SJCRH30 (cell line): Measurements from ENCODE around the gene PAX9. TPM values are rescaled to one million over a fixed set of nuclear protein-coding genes. Genes with fewer than 3 reads are reported as not detected.

Experiments used
- DNase-seq, 2 experiments: peaks; one replicate each; pipeline ENCODE4 v3.0.0-alpha.2; 2015 to 2020
- H3K27ac ChIP-seq: fragments of 250-450 bp; sonication (Bioruptor Pico); 2 replicates; pipeline ENCODE4 v1.5.1; 2020; ENCODE audit warnings: mild to moderate bottlenecking, moderate library complexity
- H3K27me3 ChIP-seq: fragments of 250-450 bp; sonication (Bioruptor Pico); 2 replicates; pipeline ENCODE4 v1.5.1; 2020; ENCODE audit warnings: mild to moderate bottlenecking, moderate library complexity
- H3K36me3 ChIP-seq: fragments of 250-450 bp; sonication (Bioruptor Pico); 2 replicates; pipeline ENCODE4 v1.5.1; 2020; ENCODE audit warnings: mild to moderate bottlenecking, moderate library complexity
- H3K4me1 ChIP-seq: fragments of 250-450 bp; sonication (Bioruptor Pico); 2 replicates; pipeline ENCODE4 v1.5.1; 2020; ENCODE audit warnings: mild to moderate bottlenecking, moderate library complexity
- H3K4me3 ChIP-seq: fragments of 250-450 bp; sonication (Bioruptor Pico); 2 replicates; pipeline ENCODE4 v1.5.1; 2020; ENCODE audit warnings: mild to moderate bottlenecking, moderate library complexity
- H3K9me3 ChIP-seq: fragments of 250-450 bp; sonication (Bioruptor Pico); replicated peaks from 2 replicates; pipeline ENCODE4 v1.5.1; 2020; ENCODE audit warnings: mild to moderate bottlenecking, moderate library complexity
- total RNA-seq: library from RNA; depleted of rRNA; stranded (reverse); fragments of >200 nt; shearing (Covaris generic); gene quantifications from 2 replicates; pipeline ENCODE4 v1.2.3, GENCODE V29; 2014; rRNA removed

The PAX9 gene
- total RNA-seq = not detected in 2 replicates

DNA sequence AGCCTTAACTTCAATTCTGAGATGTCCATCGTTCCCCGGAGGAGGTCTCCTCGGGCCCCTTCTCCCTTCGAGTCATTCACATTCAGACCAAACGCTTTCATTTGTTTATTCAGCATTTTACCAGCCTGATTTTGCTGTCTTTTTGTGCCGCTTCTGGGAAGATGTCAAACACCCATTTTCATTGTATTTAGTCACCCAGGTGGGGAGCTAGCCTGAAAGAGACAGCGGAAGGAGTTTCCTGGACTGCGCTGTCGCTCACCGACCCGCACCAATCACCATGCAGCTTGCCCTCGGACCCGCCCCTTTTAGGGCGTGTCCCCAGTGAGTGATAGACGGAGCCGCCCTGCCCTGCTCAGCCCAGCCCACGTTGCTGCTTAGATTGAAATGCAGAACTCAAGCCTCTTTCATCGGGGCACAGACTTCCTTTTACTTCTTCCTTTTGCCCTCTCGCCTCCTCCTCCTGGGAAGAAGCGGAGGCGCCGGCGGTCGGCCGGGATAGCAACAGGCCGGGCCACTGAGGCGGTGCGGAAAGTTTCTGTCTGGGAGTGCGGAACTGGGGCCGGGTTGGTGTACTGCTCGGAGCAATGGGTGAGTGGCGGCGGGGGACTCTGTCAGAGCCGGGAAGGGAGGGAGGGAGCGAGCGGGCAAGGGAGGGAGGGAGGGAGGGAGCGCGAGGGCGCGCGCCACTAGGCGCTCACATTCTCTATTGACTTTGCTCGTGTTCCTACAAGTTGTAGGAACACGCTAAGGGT, at the start of gene PAX9:
PAX9 (plus strand) TSS at position 355 of the 752 bp plus-strand sequence; CDS start at position 585, 230 bp downstream.
- Histone ChIP-seq H3K36me3 (no peaks in the 10 kb centered on the region), H3K9me3 (no peaks in the 10 kb centered on the region), H3K4me1 (no peaks in the 10 kb centered on the region), H3K27ac (no peak within 1 kb of the TSS), H3K27me3 (no peaks in the 10 kb centered on the region), H3K4me3 (no peak within 1 kb of the TSS)
- DNase-seq = no peak

DNA sequence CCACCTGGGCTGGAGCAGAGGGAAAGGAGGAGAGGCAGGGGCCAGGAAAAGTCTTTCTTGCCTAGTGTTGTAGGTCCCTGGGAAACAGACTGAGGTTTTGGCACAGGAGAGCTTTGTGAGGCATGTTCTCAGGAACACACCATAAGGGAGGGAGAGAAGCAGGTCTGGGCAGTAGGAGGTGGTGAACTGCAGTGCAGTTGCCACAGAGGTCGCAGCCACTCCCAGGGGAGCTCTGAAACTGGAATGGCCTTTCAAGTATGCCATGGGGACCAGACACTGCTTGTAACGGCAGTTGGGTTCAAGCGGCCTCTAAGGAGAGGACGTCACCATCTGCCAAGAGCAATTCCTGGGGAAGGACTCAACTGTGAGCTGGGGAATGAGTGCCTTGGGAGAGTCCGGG, 43.8 kb upstream of the PAX9 start:
- H3K27me3 ChIP-seq = 0 out of 2 replicates have a peak, but pooled peaks cover 3% of the 10 kb centered on the region
- H3K4me1 ChIP-seq = no peaks in the 10 kb centered on the region
- H3K9me3 ChIP-seq = no peaks in the 10 kb centered on the region
- no peak overlapping the region for H3K4me3 ChIP-seq
- no peak overlapping the region for H3K27ac ChIP-seq
- no peak for DNase-seq
- no peaks in the 10 kb centered on the region for H3K36me3 ChIP-seq

DNA sequence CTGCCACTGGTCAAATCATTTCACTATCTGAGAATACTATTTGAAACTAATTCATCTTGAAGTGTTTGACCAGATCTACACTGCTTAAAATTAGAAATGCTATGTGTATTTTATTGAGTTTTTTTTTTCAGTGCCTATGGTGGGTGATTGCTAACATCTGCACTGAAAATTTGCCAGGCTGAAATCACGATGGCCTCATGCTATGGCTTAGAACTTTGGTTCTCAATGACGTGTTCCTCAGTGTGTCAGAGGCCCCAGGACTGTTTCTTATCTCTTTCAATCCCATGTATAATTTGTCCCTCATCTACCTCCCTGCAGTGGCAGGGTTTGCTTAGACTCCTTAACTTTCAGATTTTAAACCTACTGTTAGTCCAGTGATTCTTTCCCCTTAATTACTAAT, 43.0 kb upstream of the PAX9 start:
- Histone ChIP-seq H3K27me3 (0 out of 2 replicates have a peak, but pooled peaks cover 3% of the 10 kb centered on the region), H3K4me3 (no peak overlapping the region), H3K27ac (no peak overlapping the region), H3K36me3 (no peaks in the 10 kb centered on the region), H3K9me3 (no peaks in the 10 kb centered on the region), H3K4me1 (no peaks in the 10 kb centered on the region)
- no peak for DNase-seq

GRCh38 chr14:36619131-36619530, 42.5 kb upstream of the PAX9 start:
- Histone ChIP-seq H3K36me3 (no peaks in the 10 kb centered on the region), H3K27me3 (0 out of 2 replicates have a peak, but pooled peaks cover 3% of the 10 kb centered on the region), H3K9me3 (no peaks in the 10 kb centered on the region), H3K4me1 (no peaks in the 10 kb centered on the region), H3K27ac (no peak overlapping the region), H3K4me3 (no peak overlapping the region)
- no peak for DNase-seq

- Histone ChIP-seq H3K9me3 (no peaks in the 10 kb centered on the region), H3K4me1 (no peaks in the 10 kb centered on the region), H3K4me3 (no peak overlapping the region), H3K27ac (no peak overlapping the region), H3K36me3 (no peaks in the 10 kb centered on the region), H3K27me3 (0 out of 2 replicates have a peak, but pooled peaks cover 3% of the 10 kb centered on the region)
- DNase-seq = no peak
Measured at GRCh38 chr14:36619853-36620252, 41.8 kb upstream of the PAX9 start.

GRCh38 chr14:36625014-36625413, 36.6 kb upstream of the PAX9 start:
- H3K36me3 ChIP-seq = no peaks in the 10 kb centered on the region
- no peaks in the 10 kb centered on the region for H3K9me3 ChIP-seq
- no peaks in the 10 kb centered on the region for H3K4me1 ChIP-seq
- no peak overlapping the region for H3K27ac ChIP-seq
- no peak for DNase-seq
- H3K4me3 ChIP-seq = no peak overlapping the region
- H3K27me3 ChIP-seq = 0 out of 2 replicates have a peak, but pooled peaks cover 3% of the 10 kb centered on the region

DNA sequence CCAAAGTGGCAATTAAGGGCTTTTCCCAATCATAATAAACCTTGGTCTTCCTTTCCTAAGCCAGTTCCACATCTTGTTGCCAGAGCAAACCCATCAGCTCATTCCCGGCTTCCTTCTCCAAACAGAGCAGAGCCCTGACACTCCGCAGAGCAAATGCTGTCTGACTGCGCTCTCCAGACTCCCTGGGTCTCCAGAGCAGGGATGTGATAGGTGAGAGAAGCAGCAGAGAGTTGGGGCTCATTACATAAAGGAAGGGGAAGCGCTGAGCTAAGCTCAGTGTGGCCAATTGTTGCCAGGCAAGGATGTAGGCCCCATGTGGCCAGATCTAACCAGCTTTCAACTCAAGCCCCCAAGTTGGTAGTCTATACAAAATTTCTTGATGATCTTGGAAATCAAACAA, 36.2 kb upstream of the PAX9 start:
- H3K4me3 ChIP-seq = no peak overlapping the region
- no peak overlapping the region for H3K27ac ChIP-seq
- no peaks in the 10 kb centered on the region for H3K4me1 ChIP-seq
- no peak for DNase-seq
- no peaks in the 10 kb centered on the region for H3K36me3 ChIP-seq
- H3K27me3 ChIP-seq = 0 out of 2 replicates have a peak, but pooled peaks cover 3% of the 10 kb centered on the region
- H3K9me3 ChIP-seq = no peaks in the 10 kb centered on the region

- Histone ChIP-seq H3K9me3 (no peaks in the 10 kb centered on the region), H3K36me3 (no peaks in the 10 kb centered on the region), H3K27me3 (0 out of 2 replicates have a peak, but pooled peaks cover 3% of the 10 kb centered on the region), H3K27ac (no peak overlapping the region), H3K4me1 (no peaks in the 10 kb centered on the region), H3K4me3 (no peak overlapping the region)
- DNase-seq = no peak
Measured at GRCh38 chr14:36626151-36626550, 35.5 kb upstream of the PAX9 start.

DNA sequence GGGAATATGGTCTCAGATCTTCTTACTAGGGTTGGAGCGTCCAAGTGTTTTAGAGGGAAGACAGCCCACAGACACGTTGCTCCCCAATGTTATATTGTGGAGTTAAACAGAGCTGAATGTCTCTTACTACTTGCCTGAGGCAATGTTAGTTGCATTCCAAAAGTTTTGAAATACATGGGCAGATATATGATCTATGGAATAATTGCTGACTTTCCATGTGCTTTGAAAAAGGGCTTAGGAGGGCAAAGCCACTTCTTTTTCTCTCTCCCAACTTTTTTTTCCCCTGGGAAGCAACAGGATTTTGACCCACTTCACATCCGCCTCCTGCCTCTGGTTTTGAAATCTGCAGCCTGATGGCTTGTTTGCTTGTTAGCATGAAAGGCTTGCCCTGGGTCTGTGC, 33.7 kb upstream of the PAX9 start:
- no peaks in the 10 kb centered on the region for H3K27me3 ChIP-seq
- no peak overlapping the region for H3K27ac ChIP-seq
- no peak for DNase-seq
- no peaks in the 10 kb centered on the region for H3K4me1 ChIP-seq
- no peaks in the 10 kb centered on the region for H3K9me3 ChIP-seq
- no peaks in the 10 kb centered on the region for H3K36me3 ChIP-seq
- H3K4me3 ChIP-seq = no peak overlapping the region

GRCh38 chr14:36633580-36633979, 28.1 kb upstream of the PAX9 start:
- 0 out of 2 replicates have a peak, but pooled peaks cover 3% of the 10 kb centered on the region for H3K9me3 ChIP-seq
- no peak for DNase-seq
- H3K36me3 ChIP-seq = no peaks in the 10 kb centered on the region
- no peak overlapping the region for H3K27ac ChIP-seq
- H3K27me3 ChIP-seq = no peaks in the 10 kb centered on the region
- no peak overlapping the region for H3K4me3 ChIP-seq
- H3K4me1 ChIP-seq = no peaks in the 10 kb centered on the region

GRCh38 chr14:36646664-36647416, 14.8 kb upstream of the PAX9 start:
- DNase-seq = no peak
- Histone ChIP-seq H3K27ac (no peak overlapping the region), H3K27me3 (no peaks in the 10 kb centered on the region)

DNA sequence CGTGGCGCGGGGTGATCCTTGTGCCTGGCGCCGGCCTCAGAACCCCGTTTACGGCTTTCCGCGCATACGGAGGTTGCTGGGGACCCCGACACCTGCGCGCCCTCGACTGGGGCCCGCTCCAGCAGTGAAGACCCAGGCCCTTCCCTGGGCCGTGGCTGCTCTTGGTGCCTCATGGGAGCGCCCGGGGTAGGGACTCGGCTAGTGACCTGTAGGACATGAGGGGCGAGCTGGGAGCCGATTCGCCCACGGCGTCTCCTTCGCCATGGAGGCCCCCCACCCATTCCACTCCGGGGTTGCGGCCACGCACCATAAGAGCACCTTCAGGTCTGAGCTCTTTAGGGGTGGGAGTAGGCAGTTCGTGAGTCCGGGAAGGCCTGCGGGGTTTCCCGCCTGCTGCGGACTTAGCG, 14.2 kb upstream of the PAX9 start:
- H3K4me3 ChIP-seq = no peak overlapping the region
- no peaks in the 10 kb centered on the region for H3K27me3 ChIP-seq
- no peaks in the 10 kb centered on the region for H3K36me3 ChIP-seq
- H3K27ac ChIP-seq = no peak overlapping the region
- DNase-seq = no peak
- no peaks in the 10 kb centered on the region for H3K4me1 ChIP-seq
- H3K9me3 ChIP-seq = no peaks in the 10 kb centered on the region

More at GRCh38 chr14:36646664-36647416, 14.8 kb upstream of the PAX9 start:
- no peaks in the 10 kb centered on the region for H3K4me1 ChIP-seq
- H3K9me3 ChIP-seq = no peaks in the 10 kb centered on the region
- H3K36me3 ChIP-seq = no peaks in the 10 kb centered on the region
- no peak overlapping the region for H3K4me3 ChIP-seq

DNA sequence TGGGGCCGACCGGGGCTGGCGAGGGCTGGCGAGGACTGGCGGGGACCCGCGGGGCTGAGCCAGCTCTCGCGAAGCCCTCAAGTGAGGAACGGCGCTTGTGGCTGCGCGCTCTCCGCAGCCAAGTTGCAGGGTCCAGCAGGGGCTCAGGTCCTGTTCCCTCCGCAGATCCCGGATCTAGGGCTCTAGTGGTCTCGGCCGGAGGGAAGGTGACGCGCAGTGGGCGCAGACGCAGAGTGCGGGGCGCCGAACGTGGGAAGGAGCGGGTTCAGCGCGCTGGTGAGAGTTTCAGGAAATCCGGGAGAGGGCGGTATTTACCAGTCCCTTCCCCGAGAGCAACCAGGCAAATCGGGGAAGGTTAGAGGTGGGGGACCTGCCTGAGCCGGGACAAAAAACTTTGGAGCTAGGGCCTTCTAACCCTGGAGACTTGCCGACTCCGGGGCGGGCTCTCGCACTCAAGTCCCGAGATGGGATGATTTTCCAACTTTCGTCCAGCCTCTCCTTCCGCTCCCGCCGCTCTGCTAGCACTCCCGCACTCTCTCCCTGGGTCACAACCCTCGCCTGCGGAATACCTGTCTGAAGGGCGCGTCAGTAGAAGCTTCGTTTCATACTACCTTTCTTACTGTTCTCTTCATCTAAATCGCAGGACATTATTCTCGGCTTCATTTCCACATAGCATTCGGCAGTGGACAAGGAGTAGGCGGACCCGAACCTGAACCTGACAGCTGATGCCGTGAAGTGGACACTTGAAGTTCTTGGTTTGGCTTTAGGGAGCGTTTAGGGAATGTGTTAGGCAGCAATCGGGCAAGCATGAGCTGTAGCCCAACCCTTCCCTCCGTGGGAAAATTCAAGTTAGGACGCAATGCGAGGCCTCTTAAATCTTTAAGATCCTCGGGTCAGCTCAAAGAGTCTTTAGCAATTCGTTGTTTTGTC, 13.6 kb upstream of the PAX9 start:
- H3K27me3 ChIP-seq = no peaks in the 10 kb centered on the region

GRCh38 chr14:36649872-36650650, 11.6 kb upstream of the PAX9 start:
- no peak for DNase-seq
- H3K27me3 ChIP-seq = no peaks in the 10 kb centered on the region
- no peaks in the 10 kb centered on the region for H3K36me3 ChIP-seq

More for the DNA sequence above, 13.6 kb upstream of the PAX9 start:
- Histone ChIP-seq H3K27ac (no peak overlapping the region), H3K4me1 (no peaks in the 10 kb centered on the region), H3K4me3 (no peak overlapping the region), H3K36me3 (no peaks in the 10 kb centered on the region), H3K9me3 (no peaks in the 10 kb centered on the region)
- no peak for DNase-seq

More at GRCh38 chr14:36649872-36650650, 11.6 kb upstream of the PAX9 start:
- Histone ChIP-seq H3K4me3 (no peak overlapping the region), H3K4me1 (no peaks in the 10 kb centered on the region), H3K9me3 (no peaks in the 10 kb centered on the region), H3K27ac (no peak overlapping the region)
